Breast epithelium (tissue), 4 donors: ENCODE results near the gene FSTL4. TPM values are rescaled to one million over a fixed set of nuclear protein-coding genes. Genes with fewer than 3 reads are reported as not detected.

ENCODE experiments used
- DNase-seq, 2 donors: peaks; one replicate each; pipeline ENCODE4 v3.0.0-alpha.2; 2019; ENCODE audit warnings: low spot score in 2 of 2
- H3K27ac ChIP-seq, 2 donors: fragments of 200-600 bp; sonication (generic) in 1 of 2; one replicate each; pipeline ENCODE4 v1.5.1; 2016 to 2019; ENCODE audit warnings: mild to moderate bottlenecking in 1 of 2
- H3K27me3 ChIP-seq, 2 donors: fragments of 200-600 bp; sonication (generic) in 1 of 2; one replicate each; pipeline versions ENCODE4 v1.5.1 to v1.6.0; 2017 to 2019; ENCODE audit warnings: control low read depth in 1 of 2, mild to moderate bottlenecking in 1 of 2
- H3K36me3 ChIP-seq: fragments of 200-600 bp; one replicate; pipeline ENCODE4 v1.5.1; 2019
- H3K4me1 ChIP-seq, 2 donors: fragments of 200-600 bp; sonication (generic); one replicate each; pipeline ENCODE4 v1.5.1; 2016 to 2019; ENCODE audit warnings: control low read depth in 1 of 2
- H3K4me3 ChIP-seq, 3 donors: fragments of 200-600 bp; sonication (generic); 1 replicate in 2 of 3; 2 replicates in 1 of 3; pipeline ENCODE4 v1.5.1; 2016 to 2019; ENCODE audit warnings: mild to moderate bottlenecking in 3 of 3, moderate library complexity in 2 of 3
- H3K9me3 ChIP-seq, 2 donors: fragments of 200-600 bp; sonication (generic) in 1 of 2; one replicate each; pipeline ENCODE4 v1.5.1; 2016 to 2019; ENCODE audit warnings: control low read depth in 1 of 2
- CTCF ChIP-seq, 3 donors: fragments of 450-650 bp; IDR thresholded peaks; one replicate each; pipeline ENCODE4 v1.5.1; 2016 to 2017; ENCODE audit warnings: antibody characterized with exemption in 3 of 3, mild to moderate bottlenecking in 3 of 3, moderate library complexity in 3 of 3
- POLR2A ChIP-seq: fragments of 450-650 bp; IDR thresholded peaks from one replicate; pipeline ENCODE4 v1.6.1; 2016; ENCODE audit warnings: antibody characterized with exemption, mild to moderate bottlenecking, moderate library complexity
- POLR2AphosphoS5 ChIP-seq, 3 donors: sonication (generic); formaldehyde crosslinking; IDR thresholded peaks; one replicate each; pipeline ENCODE4 v1.6.1; 2017; ENCODE audit warnings: antibody characterized with exemption in 3 of 3
- intact Hi-C: fragments of 100-400 bp; cut with DNase I; formaldehyde crosslinking; loops from one replicate; pipeline ENCODE4 v1.15.1; 2023; ENCODE audit warnings: low total_unique reads
- total RNA-seq, 3 donors: library from RNA; depleted of rRNA; stranded (reverse); fragments of >200 nt; gene quantifications; one replicate each; pipeline ENCODE4 v1.1.0, GENCODE V29; 2016

FSTL4 gene
- total RNA-seq, 3 donors from 2014 or later: 0.16 to 0.98 (median 0.88) TPM

DNA sequence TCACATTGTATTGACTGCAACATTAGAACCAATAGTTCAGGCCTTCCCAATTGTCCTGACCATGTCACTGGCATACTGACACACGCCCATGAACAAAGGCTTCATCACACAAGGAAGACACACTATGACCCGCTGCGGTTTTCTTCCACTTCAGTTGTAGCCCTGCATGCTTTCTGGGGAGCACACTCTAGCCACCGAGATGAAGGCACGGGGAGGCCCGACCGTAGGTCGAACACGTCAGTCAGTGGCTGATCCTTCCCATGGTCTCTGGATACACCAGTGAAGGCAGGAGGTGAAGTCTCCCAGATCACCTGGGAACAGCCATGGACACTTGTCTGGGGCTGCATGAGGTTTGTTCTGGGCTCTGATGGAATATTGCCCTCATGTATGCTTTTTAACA is 224.7 kb downstream of the FSTL4 start:
- no peak overlapping the region for H3K27ac ChIP-seq
- no peaks in the 10 kb centered on the region for H3K9me3 ChIP-seq
- H3K27me3 ChIP-seq: no peaks in the 10 kb centered on the region
- DNase-seq: peak in 1 of 2 donors; percentile 7
- TF ChIP-seq POLR2AphosphoS5 (IDR thresholded peaks at IDR 0.05): no peak
- TF ChIP-seq POLR2A: no peak
- no peak for TF ChIP-seq CTCF (IDR thresholded peaks at IDR 0.05)
- no peaks in the 10 kb centered on the region for H3K36me3 ChIP-seq
- no peak overlapping the region for H3K4me3 ChIP-seq
- no peaks in the 10 kb centered on the region for H3K4me1 ChIP-seq
- intact Hi-C loops: no loop called here

DNA sequence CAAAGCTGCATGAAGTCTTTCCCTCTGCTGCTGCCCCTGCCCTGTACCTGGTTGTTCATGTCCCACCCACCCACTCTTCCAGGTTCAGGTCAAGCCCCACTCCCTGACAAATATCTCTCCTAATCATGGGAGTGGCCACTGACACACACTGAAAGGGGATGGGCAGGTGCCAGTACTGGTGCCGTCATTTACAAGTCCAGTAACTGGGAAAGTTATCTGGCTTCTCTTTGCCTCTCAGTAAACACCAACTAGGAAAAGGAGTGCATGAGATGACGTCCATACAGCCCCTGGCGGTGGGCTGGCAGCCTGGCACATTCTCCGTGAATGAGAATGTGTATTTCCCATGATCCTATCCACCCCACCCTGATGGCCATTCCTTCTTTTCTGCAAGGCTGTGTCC is 225.2 kb downstream of the FSTL4 start:
- Histone ChIP-seq H3K4me3 (no peak overlapping the region), H3K27ac (no peak overlapping the region), H3K36me3 (no peaks in the 10 kb centered on the region), H3K27me3 (no peaks in the 10 kb centered on the region), H3K4me1 (no peaks in the 10 kb centered on the region), H3K9me3 (no peaks in the 10 kb centered on the region)
- intact Hi-C loops: no loop called here
- TF ChIP-seq POLR2A (no peak), CTCF (IDR thresholded peaks at IDR 0.05) (no peak), POLR2AphosphoS5 (IDR thresholded peaks at IDR 0.05) (no peak)
- DNase-seq: peak in 1 of 2 donors; percentile 50

DNA sequence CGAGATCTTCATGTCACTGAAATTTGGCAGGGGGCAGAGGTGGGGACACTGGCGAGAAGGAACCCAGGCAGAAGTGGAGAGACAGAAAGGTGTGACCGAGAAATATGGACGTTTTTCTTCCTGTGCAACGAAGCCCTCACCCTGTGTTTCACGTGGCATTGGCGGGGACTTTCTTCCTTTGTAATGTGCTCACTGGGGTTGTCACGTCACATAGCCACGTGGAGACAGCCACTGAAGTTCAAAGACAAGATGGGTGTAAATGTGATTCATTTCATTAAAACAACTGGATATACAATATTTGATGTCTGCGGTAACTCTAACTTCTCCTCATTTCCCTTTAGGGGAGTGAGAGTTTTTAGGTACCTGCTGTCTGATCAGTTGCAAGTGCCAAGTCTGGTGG is 225.7 kb downstream of the FSTL4 start:
- Histone ChIP-seq H3K4me1 (no peaks in the 10 kb centered on the region), H3K4me3 (no peak overlapping the region), H3K36me3 (no peaks in the 10 kb centered on the region), H3K27me3 (no peaks in the 10 kb centered on the region), H3K9me3 (no peaks in the 10 kb centered on the region), H3K27ac (no peak overlapping the region)
- no peak for TF ChIP-seq POLR2AphosphoS5 (IDR thresholded peaks at IDR 0.05)
- DNase-seq: no peak
- intact Hi-C loops: no loop called here

- no peaks in the 10 kb centered on the region for H3K27me3 ChIP-seq
- no peak overlapping the region for H3K27ac ChIP-seq
- no peaks in the 10 kb centered on the region for H3K36me3 ChIP-seq
- H3K4me1 ChIP-seq: no peaks in the 10 kb centered on the region
- TF ChIP-seq POLR2AphosphoS5 (IDR thresholded peaks at IDR 0.05) (no peak), POLR2A (no peak), CTCF (IDR thresholded peaks at IDR 0.05) (no peak)
- H3K9me3 ChIP-seq: no peaks in the 10 kb centered on the region
- H3K4me3 ChIP-seq: no peak overlapping the region
- intact Hi-C loops: no loop called here
- no peak for DNase-seq
Observed at GRCh38 chr5:133385346-133385745, 227.0 kb downstream of the FSTL4 start.

DNA sequence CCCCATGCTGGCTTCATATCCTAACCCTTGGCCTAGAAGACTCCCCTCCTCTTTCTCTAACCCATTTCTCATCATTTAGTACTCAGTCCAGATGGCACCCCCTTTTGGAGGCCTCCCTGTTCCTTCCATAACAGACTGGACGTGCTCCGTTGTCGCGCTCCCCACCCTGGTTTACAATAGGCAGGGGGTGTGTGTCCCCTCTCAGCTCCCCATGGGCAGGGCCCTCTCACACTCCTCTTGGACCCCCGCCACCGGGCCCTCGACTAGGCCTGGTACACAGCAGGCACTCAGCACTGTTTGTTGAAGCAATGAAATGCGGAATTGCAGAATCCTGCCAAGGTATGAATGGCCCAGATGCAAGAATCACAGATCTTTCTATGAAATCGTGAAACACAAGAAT is 227.4 kb downstream of the FSTL4 start:
- no peaks in the 10 kb centered on the region for H3K27me3 ChIP-seq
- TF ChIP-seq POLR2AphosphoS5 (IDR thresholded peaks at IDR 0.05) (no peak), POLR2A (no peak), CTCF (IDR thresholded peaks at IDR 0.05) (no peak)
- H3K36me3 ChIP-seq: no peaks in the 10 kb centered on the region
- intact Hi-C loops: no loop called here
- no peak overlapping the region for H3K27ac ChIP-seq
- no peak overlapping the region for H3K4me3 ChIP-seq
- DNase-seq: no peak
- H3K9me3 ChIP-seq: no peaks in the 10 kb centered on the region
- H3K4me1 ChIP-seq: no peaks in the 10 kb centered on the region
